Stimulated activated memory B cell treated with anti-CD40 and anti-IgM and Interleukin-4, amounts not matched to agents 10 μg/mL and 1 μg/mL and 100 μg/mL, for 72 hours (primary cell): ENCODE measurements around the gene OAS3.

Source experiments
- ATAC-seq: fragments of 150-1000 bp; cut with Tn5 transposase; 2 replicates; pipeline ENCODE4 v1.10.0; 2021
- H3K27ac Mint-ChIP-seq: one replicate; pipeline ENCODE4 v1.8.0; 2022; ENCODE audit warnings: mild to moderate bottlenecking, mixed read lengths
- H3K27me3 Mint-ChIP-seq: one replicate; pipeline ENCODE4 v1.8.0; 2022; ENCODE audit warnings: mixed read lengths
- H3K36me3 Mint-ChIP-seq: one replicate; pipeline ENCODE4 v1.8.0; 2022; ENCODE audit warnings: mixed read lengths
- H3K4me1 Mint-ChIP-seq: one replicate; pipeline ENCODE4 v1.8.0; 2022; ENCODE audit warnings: mixed read lengths
- H3K4me3 Mint-ChIP-seq: one replicate; pipeline ENCODE4 v1.8.0; 2022; ENCODE audit warnings: mild to moderate bottlenecking, moderate library complexity, mixed read lengths
- H3K9me3 Mint-ChIP-seq: one replicate; pipeline ENCODE4 v1.8.0; 2022; ENCODE audit warnings: mixed read lengths

OAS3 gene

DNA sequence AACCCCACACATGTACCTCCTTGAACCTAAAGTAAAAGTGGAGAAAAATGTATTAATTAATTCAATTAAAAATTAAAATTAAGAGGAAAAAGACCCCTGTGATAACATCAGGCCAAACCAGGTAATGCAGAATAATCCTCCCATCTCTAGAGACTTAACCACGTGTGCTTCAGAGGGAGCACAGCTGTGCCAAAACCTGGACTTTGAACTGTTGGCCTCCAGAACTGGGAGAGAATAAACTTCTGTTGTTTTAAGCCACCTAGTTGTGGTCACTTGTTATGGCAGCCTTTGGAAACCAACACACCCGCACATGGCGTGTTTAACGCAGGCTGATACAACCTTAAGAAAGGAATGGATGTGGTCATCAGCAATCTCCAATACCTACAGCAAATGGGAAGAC, 63.9 kb downstream of the OAS3 start:
- H3K4me1 Mint-ChIP-seq = peaks cover 17% of the 10 kb centered on the region
- no peak overlapping the region for H3K4me3 Mint-ChIP-seq
- peaks cover 58% of the 10 kb centered on the region for H3K36me3 Mint-ChIP-seq
- no peak overlapping the region for H3K27ac Mint-ChIP-seq
- H3K27me3 Mint-ChIP-seq = no peaks in the 10 kb centered on the region
- H3K9me3 Mint-ChIP-seq = peaks cover 4% of the 10 kb centered on the region
- ATAC-seq = no peak

DNA sequence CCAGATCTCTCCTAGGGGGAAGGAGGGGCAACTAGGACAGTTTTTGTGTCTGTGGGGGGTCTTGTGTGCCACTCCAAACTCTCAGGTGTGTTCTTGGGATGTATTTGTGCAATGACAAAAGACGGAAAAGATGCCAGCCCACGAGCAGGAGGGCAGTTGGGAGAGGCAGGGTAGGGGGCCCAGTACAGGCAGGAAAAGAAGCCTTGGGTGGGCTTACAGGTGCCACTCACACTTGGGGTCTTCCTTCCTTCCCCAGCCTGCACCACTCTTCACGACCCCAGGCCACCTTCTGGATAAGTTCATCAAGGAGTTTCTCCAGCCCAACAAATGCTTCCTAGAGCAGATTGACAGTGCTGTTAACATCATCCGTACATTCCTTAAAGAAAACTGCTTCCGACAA, 64.4 kb downstream of the OAS3 start:
- Mint-ChIP-seq H3K9me3 (peaks cover 4% of the 10 kb centered on the region), H3K27ac (no peak overlapping the region), H3K4me1 (peaks cover 17% of the 10 kb centered on the region), H3K27me3 (no peaks in the 10 kb centered on the region), H3K36me3 (peaks cover 56% of the 10 kb centered on the region), H3K4me3 (no peak overlapping the region)
- no peak for ATAC-seq

DNA sequence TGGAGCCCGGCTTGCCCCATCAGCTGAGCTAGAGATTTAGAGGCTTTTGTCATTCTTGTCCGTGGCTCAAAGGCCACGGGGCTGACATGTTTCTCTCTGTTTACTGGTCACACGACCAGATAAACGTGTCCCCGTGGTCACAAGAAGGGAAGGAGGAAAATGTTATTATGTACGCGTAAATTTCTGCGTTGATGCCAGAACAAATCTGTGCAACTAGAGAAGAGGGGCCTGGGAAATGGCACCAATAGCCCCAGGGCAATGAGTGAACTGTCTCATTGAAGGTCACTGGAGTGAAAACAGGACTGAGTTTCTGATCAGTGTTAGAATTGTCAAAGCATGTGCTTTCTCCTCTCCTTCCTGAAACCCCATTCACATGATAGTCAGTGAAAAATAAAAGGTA, 65.4 kb downstream of the OAS3 start:
- H3K27me3 Mint-ChIP-seq = no peaks in the 10 kb centered on the region
- H3K36me3 Mint-ChIP-seq = peaks cover 54% of the 10 kb centered on the region
- peaks cover 13% of the 10 kb centered on the region for H3K4me1 Mint-ChIP-seq
- no peak overlapping the region for H3K4me3 Mint-ChIP-seq
- peaks cover 1% of the 10 kb centered on the region for H3K9me3 Mint-ChIP-seq
- H3K27ac Mint-ChIP-seq = no peak overlapping the region
- ATAC-seq = no peak

DNA sequence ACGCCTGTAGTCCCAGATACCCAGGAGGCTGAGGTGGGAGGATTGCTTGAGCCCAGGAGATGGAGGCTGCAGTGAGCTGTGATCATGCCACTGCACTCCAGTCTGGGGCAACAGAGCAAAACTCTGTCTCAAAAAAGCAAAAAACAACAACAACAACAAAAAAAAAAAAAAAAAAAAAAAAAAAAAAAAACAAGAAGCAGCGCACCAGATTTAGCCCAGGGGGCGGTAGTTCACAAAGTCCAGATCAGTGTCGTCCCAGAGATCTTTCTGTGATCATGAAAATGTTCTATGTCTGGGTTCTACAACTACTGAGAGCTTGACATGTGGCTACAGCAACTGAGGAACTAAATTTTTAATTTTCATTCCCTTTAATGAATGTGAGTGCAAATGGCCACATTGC, 67.5 kb downstream of the OAS3 start:
- Mint-ChIP-seq H3K27me3 (no peaks in the 10 kb centered on the region), H3K36me3 (peaks cover 72% of the 10 kb centered on the region), H3K4me1 (no peaks in the 10 kb centered on the region), H3K4me3 (no peak overlapping the region), H3K27ac (no peak overlapping the region), H3K9me3 (peaks cover 4% of the 10 kb centered on the region)
- no peak for ATAC-seq

DNA sequence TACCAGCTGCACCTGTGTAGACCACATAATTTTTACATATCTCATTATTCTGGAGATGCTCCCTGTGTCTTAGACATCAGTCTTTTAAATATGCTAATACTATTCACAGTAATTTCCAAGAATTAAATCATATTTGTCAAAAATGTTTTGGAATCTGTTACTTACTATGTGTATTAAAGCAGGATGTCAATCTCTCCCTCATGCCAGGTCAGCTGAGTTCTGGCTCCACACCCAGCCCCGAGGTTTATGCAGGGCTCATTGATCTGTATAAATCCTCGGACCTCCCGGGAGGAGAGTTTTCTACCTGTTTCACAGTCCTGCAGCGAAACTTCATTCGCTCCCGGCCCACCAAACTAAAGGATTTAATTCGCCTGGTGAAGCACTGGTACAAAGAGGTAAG, 67.9 kb downstream of the OAS3 start:
- peaks cover 7% of the 10 kb centered on the region for H3K9me3 Mint-ChIP-seq
- peaks cover 76% of the 10 kb centered on the region for H3K36me3 Mint-ChIP-seq
- no peak overlapping the region for H3K27ac Mint-ChIP-seq
- no peaks in the 10 kb centered on the region for H3K4me1 Mint-ChIP-seq
- H3K4me3 Mint-ChIP-seq = no peak overlapping the region
- H3K27me3 Mint-ChIP-seq = no peaks in the 10 kb centered on the region
- ATAC-seq = no peak

DNA sequence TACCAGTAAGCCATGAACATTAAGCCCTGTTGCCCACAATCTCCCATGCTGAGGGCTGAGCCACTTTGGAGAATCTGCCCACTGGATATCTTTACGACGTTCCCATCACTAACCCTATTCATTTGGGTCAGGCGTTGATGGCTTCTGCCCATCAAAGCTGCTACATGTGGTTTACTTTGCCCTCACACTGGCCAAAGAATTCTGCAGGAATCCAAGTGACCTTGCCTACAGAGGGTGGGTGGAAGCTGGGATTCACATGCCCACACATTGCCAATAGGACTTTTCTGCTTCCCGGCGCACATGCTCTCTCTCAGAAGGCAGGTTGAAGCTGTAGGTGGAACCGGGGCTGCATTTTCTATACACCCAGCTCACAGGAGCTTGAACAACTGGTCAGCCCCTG, 68.4 kb downstream of the OAS3 start:
- no peak for ATAC-seq
- peaks cover 80% of the 10 kb centered on the region for H3K36me3 Mint-ChIP-seq
- H3K27ac Mint-ChIP-seq = no peak overlapping the region
- no peak overlapping the region for H3K4me3 Mint-ChIP-seq
- H3K4me1 Mint-ChIP-seq = no peaks in the 10 kb centered on the region
- H3K27me3 Mint-ChIP-seq = no peaks in the 10 kb centered on the region
- peaks cover 8% of the 10 kb centered on the region for H3K9me3 Mint-ChIP-seq

DNA sequence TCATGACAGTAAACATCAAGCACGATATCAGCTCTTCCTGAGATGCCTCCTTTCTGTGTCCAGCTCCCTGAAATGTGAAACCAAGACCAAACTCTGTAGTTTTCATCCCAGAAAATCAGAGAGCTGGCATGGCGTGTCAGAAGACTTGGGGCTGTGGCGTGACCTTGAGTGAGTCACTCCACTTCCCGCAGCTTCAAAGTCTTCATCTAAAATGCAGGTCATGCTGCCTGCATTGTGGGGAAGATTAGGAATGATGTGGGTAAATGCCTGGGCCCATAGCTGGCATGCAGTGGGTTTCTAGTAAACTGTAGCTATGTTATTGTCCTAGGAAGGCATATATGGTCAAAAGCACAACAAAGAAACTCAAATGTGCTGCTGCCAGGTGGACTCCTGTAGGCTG, 68.9 kb downstream of the OAS3 start:
- Mint-ChIP-seq H3K27me3 (no peaks in the 10 kb centered on the region), H3K27ac (no peak overlapping the region), H3K36me3 (peaks cover 84% of the 10 kb centered on the region), H3K4me3 (no peak overlapping the region), H3K9me3 (peaks cover 10% of the 10 kb centered on the region), H3K4me1 (no peaks in the 10 kb centered on the region)
- ATAC-seq = no peak

DNA sequence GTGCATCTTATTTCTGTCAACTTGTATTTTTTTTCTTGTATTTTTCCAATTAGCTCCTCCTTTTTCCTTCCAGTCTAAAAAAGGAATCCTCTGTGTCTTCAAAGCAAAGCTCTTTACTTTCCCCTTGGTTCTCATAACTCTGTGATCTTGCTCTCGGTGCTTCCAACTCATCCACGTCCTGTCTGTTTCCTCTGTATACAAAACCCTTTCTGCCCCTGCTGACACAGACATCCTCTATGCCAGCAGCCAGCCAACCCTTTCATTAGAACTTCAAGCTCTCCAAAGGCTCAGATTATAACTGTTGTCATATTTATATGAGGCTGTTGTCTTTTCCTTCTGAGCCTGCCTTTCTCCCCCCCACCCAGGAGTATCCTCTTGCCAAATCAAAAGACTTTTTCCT, 72.4 kb downstream of the OAS3 start:
- Mint-ChIP-seq H3K9me3 (peaks cover 10% of the 10 kb centered on the region), H3K36me3 (peaks cover 58% of the 10 kb centered on the region), H3K27me3 (no peaks in the 10 kb centered on the region), H3K4me3 (no peak overlapping the region), H3K4me1 (no peaks in the 10 kb centered on the region), H3K27ac (no peak overlapping the region)
- no peak for ATAC-seq

DNA sequence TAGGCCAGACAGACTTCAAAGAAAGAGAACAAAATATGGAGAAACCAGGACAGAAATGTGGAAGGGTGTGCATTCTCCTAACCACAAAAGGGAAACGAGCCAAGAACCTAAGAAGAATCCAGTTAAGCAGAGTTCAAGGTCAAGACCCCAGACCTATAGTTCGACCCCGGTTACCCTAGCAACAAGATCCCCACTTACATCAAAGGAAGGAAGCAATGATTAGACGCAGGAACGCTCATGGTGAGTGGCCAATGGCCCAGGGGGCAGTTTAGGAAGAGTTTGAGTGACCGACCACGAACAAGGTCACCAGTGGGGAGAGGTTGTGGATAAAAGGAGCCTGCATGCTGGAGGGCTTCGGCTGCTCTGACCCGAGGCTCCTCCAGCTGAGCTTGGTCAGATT, 76.3 kb downstream of the OAS3 start:
- H3K36me3 Mint-ChIP-seq = peaks cover 29% of the 10 kb centered on the region
- no peak overlapping the region for H3K4me3 Mint-ChIP-seq
- H3K27ac Mint-ChIP-seq = no peak overlapping the region
- ATAC-seq = no peak
- H3K27me3 Mint-ChIP-seq = no peaks in the 10 kb centered on the region
- H3K4me1 Mint-ChIP-seq = no peaks in the 10 kb centered on the region
- H3K9me3 Mint-ChIP-seq = peaks cover 10% of the 10 kb centered on the region

DNA sequence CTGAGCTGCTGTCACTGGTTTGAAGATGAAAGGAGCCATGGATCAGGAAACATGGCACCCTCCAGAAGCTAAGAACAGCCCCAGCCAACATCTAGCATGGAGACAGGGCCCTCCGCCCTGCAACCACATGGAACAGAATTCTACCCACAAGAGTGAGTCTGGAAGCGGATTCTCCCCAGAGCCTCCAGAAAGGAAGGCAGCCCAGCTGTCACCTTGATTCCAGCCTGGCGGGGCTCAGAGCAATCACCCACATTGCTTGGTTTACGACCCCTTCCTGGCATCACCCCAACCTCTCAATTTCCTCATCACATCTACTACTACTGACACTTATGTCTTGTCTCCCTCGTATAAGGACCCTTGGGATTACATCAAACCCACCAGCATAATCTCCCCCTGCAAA, 78.5 kb downstream of the OAS3 start:
- Mint-ChIP-seq H3K9me3 (peaks cover under 1% of the 10 kb centered on the region), H3K4me3 (no peak overlapping the region), H3K27me3 (no peaks in the 10 kb centered on the region), H3K27ac (no peak overlapping the region), H3K36me3 (peaks cover 6% of the 10 kb centered on the region), H3K4me1 (no peaks in the 10 kb centered on the region)
- no peak for ATAC-seq

DNA sequence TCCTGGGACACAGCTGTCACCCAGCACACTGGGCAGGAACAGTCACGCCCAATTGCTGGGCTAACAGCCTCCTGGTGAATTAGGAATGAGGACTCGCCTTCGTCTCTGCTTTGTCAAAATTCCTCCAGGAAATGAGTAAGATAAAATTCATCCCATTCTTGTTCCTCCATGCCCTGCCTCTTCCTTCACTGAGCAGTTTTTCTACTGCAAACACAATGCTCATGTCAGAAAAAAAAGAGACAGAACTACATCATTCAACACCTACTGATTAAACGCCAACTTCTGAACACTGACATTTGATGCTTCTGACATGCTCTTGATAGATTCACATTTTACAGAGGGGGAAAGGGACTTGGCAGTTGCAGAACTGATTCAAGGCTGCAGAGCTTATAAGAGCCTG, 80.8 kb downstream of the OAS3 start:
- no peaks in the 10 kb centered on the region for H3K9me3 Mint-ChIP-seq
- no peak overlapping the region for H3K27ac Mint-ChIP-seq
- ATAC-seq = no peak
- H3K4me1 Mint-ChIP-seq = peaks cover 5% of the 10 kb centered on the region
- no peaks in the 10 kb centered on the region for H3K36me3 Mint-ChIP-seq
- no peaks in the 10 kb centered on the region for H3K27me3 Mint-ChIP-seq
- no peak overlapping the region for H3K4me3 Mint-ChIP-seq

DNA sequence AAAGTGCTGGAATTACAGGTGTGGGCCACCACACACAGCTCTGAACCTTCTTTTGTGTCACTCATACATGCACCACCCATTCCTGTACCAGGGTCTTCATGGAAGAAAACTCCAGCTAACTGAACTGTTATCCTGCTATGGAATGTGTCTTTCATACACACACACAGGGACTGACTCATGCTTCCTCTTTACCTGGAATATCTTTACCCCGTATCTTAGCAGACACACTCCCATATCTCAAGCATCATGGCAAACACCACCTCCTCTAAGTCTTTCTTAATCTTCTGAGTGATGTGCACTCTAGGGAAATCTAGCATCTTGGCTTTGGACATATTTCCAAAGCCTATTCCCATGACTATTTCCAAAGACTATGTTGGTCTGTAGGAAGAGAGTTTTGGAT, 83.2 kb downstream of the OAS3 start:
- H3K9me3 Mint-ChIP-seq = no peaks in the 10 kb centered on the region

More for the DNA sequence above, 83.2 kb downstream of the OAS3 start:
- H3K27ac Mint-ChIP-seq = no peak overlapping the region
- no peaks in the 10 kb centered on the region for H3K36me3 Mint-ChIP-seq
- H3K27me3 Mint-ChIP-seq = no peaks in the 10 kb centered on the region
- peaks cover 5% of the 10 kb centered on the region for H3K4me1 Mint-ChIP-seq
- ATAC-seq = no peak
- H3K4me3 Mint-ChIP-seq = no peak overlapping the region
